C1 segment of cervical spinal cord (tissue), 14 donors: ENCODE data around the gene WNT4.

Experiments used
- DNase-seq, 14 donors: peaks; one replicate each; lab custom pipeline; 2025; lab: John Stamatoyannopoulos, UW

The WNT4 gene

DNA sequence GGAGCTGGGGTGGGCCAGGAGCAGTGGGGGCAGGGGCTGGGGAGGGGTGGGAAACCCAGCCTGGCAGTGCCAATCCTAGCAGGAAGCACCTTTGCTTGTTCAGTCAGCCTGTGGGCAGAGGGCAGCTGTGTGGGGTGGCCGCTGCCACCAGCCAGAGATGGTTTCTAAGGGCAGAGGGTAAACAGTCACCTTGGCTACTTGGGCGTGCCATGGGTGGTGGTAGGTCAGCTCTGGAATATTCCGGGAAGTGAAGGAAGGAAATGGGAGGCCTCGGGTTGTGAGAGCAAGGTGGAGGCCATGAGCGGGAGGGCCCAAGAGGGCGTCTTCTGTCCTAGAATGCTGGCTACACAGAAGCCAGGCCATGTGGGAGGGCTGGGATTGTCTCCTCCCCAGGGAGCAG, 20.7 kb upstream of the WNT4 start:
- DNase-seq = no peak

DNA sequence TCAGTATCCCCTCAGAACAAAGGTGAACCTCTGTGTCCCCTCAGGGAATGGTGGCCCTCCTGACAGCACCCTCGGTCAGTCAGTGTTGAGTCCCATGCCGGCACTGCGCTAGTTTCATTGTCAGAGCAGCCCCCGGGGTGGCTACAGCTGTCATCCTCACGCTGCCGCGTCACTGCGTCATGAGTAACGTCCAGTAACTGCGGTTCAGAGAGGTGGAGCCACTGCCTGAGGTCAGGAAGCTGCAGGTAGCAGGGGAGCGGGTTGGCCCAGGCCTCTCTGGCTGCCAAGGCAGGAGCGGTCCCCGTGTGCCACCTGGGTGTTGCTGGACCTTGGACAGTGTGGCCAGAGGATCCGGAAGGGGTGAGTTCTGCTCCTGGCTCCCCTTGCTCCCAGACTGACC, 20.2 kb upstream of the WNT4 start:
- DNase-seq = no peak

DNA sequence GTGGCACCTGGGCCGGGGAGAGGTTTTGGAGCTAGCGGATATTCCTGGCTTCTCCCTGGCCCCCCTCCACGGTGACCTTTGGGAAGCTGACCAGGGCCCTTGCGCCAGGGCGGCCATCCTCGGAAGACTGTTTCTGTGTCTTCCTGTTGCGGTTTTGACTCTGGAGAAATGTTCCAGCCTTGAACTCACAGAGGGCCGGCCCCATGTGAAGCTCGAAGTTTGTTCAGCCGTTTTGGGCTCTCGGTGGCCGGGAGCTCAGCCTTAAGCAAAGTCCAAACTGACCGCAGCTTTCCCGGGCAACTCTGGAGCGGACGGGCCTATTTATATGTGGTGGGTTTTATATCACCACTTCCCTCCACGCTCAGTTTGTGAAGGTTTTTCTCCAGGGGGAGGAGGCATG, 17.0 kb upstream of the WNT4 start:
- no peak for DNase-seq

DNA sequence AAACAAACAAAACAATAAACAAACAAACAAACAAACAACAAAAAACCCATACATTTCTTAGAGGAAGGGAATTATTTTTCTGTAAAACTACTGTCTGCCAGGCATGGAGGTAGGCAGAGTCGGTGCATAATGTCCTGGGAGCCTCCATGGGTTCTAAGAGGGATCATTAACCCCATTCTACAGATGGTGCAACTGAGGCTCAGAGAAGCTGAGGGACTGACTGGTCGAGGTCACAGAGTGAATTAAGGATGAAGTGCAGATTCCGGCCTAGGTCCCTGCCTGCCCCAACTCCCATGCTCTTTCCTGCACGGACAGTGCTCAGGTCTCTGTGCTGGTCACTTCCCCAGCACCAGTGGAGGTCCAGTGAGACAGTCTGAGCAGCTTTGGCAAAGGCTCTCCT, 15.8 kb upstream of the WNT4 start:
- no peak for DNase-seq

DNA sequence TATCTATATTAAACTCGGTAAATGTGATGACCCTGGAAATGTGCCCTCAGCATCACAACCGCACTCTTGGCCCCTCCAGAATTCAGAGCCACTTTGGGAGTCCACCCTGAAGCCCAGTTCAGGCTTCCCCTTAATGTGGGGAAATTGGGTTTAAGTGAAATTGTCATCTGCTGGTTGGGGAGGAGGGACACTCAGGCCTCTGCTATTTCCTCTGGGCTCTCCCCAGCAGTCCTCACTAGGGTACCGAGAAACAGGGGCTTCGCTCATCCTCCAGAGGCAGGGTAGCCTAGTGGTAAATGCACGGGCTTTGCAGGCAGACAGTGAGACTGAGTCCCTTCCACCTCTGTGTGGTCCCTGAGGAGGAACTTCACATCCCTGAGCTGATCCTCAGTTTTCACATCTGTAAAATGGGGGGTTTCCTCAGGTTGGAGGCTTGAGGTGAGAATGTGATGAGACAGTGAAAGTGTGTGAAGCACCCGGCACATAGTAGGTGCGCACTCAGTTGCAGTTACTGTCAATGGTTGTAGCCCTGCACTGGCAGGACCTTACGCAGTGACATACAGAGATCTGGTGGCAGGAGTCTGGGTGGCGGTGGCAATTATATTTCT, 14.6 kb upstream of the WNT4 start:
- no peak for DNase-seq

DNA sequence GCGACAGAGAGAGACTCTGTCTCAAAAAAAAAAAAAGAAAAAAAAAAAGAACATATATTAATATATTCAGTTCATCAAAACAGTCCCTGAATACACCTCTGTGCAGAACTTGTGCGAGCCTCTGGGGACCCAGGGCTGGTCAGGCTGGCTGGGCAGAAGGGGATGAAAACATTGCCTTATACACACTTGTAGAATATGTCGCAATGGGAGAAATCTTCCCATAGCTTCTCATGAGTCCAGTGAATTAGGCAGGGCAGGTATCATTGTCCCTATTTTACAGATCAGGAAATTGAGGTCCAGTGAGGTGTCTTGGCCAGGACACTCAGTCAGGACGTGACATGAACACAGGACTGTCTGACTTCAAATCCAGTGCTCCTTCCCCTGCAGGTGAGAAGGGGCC, 12.6 kb upstream of the WNT4 start:
- no peak for DNase-seq

DNA sequence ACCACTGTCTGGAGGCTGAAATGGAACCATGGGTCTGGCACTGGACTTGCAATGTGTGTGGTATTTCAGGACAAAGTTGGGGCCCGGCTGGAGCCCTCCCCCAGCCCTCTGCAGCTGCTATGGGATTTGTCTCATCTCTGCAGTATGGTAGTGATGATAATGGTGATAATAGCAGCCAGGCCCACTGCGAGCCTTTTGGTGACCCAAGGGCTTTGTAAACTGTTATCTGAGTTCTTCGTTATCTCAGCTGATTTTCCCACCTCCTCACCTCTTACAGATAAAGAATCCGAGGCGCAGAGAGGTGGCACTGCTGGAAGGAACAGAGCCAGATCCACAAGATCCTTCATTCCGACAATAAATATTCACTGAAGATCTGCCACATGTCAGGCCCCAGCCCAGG, 11.7 kb upstream of the WNT4 start:
- DNase-seq = no peak

DNA sequence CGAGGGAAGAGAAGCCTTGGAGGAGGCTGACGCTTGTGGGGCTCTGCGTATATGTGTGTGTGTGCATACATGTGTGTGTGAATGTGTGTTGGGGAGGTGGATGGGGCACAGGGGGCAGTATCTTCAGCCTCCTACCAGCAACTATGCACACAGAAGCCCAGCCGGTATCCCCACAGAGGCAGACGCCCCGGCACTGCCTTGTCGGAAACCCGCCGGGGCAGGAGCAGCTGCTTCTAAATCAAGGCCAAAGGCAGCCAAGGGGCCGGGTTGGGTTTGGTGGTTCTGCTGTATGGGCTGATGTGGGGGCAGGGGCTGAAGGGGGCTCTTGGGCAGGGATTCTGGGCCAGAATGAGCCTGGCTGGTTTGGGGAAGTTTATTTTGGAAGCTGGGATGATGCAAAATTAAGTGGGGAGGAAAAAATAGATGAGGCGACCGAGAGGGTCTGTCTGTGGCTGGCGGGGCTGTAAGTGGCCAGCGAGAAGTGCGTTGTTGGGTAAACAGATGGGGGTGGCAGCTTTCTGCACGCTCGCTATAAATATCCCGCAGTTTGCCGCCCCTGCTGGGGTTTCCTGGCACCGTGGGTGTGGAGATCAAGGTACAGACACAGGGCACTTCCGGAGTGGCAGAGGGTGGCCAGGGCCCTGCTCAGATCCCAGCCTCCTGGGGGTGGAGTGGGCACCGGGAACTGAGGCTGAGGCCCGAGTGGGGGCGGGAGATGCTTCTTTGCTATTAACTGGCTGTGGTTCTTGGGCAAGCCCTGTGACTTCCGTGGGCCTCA, 11.0 kb upstream of the WNT4 start:
- no peak for DNase-seq

DNA sequence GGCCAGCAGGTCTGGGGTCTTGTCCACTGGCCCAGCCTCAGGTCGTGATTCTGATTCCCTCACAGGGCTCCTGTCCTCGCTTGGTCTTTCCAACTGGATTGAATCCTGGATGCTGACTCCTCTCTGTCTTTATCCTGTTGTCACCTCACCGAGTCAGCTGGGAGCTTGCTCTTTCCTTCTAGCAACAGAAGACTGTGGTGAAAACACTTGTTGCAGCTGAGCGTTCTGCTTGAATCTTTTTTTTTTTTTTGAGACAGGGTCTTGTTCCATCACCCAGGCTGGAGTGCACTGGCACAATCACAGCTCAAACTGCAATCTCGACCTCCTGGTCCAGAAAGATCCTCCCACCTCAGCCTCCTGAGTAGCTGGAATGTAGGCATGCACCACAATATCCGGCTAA, 8.0 kb upstream of the WNT4 start:
- DNase-seq = no peak

DNA sequence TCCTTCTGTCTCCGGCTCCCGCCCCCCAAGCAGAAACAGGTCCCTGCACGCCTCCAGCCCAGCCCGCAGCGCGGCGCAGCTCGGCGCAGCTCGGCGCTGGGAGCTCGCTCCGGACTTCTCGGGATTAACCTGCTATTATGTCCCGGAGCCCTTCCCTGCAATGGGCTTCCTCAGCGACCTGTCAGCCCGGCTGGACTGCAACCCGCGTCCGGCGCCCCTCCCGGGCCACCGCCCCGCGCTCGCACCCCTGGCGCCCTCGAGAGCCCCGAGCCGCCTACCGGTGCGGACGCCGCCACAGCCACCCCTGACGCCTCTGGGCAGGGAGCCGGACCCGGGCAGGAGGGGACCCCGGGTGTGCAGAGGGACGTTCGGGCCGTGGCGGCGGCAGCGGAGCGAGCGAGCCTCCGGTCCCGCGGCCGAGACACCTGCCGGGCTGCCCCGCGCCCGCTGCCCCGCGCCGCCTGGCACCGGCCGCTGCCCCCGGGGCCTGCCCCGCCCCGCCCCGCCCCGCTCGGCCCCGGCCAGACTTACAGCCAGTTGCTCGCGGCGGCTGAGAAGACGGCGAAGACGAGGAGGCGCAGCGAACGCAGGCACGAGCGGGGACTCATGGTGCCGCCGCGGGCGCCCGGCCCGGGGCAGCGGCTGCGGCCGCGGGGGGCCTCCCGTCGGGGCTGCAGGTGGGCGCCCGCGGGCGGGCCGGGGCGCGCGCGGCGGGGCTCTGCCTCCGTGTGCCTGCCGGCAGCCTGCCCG, 407 bp downstream of the WNT4 start:
- DNase-seq = peak in 1 of 14 donors; percentile 17

DNA sequence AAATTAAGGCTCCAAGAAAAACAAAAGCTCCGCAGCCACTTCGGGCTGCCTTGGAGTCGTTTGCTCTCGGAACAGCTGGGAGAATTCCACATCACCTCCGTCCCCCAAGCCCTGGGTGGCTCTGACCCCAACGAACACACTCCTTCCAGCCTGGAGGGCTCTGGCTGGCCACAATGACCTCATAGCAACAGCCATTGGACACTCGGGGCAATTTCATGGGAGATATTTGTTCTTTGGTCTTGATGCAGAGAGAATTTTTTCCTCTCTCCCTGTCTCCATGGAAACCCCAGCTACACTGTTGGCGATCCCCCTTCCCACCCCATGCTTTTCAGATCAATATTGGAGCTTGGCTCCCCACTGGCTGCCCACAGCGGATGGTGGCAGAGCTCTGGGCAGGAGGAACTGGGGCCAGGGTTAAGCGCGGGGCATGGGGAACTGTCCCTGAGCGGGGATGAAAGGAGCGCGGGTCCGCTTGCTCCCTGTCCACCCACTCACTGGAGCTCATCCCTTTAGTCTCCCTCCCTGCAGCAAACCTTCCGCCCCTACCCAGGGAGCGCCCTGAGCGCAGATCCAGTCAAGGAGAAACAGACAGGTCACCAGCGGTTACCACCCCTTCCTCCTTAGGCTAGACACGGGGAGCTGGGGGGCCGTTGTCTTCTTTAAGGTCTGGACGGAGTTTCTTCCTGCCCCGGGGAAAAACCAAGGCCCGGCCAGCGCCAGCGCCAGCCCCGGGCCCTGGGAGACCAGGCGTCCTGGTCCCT, 1.2 kb downstream of the WNT4 start:
- peak in 1 of 14 donors; percentile 35 for DNase-seq

DNA sequence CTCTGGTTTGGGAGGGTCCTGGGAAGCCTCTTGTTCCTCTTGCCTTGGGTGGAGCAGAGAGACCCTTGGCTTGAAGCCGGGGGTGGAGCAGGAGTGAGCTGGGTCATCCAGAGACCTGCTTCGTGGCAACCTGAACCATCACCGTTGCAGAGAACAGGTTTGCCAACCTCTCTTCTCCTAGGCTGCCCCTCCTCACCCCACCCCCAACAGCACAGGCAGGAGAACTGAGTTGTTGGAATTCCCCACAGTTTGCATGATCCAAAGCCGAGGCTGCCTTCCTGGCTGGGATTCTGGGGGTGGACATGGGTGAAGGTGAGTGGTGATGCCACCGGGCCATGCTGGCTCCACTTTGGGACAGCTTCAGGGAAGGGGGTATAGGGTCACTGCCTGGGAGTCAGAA, 2.2 kb downstream of the WNT4 start:
- DNase-seq = no peak

DNA sequence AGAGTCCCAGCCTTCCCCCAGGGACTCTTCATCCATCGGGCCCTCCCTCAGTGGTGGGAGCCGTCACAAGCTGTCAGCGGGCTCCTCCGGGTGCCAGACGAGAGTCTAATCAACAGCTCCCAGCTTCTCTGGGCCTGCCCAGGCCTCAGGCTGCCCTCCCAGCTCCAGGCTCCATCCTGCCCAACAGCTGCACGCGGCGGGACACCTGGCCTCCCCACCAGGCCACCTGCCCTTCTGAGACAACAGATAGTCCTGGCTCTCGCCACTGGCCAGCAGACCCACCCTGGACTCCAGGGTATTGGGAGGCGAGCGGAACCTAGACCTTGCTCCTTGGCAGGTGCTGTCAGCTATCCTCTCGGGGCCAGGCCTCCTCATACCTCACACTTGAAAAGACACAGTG, 3.1 kb downstream of the WNT4 start:
- DNase-seq = no peak

DNA sequence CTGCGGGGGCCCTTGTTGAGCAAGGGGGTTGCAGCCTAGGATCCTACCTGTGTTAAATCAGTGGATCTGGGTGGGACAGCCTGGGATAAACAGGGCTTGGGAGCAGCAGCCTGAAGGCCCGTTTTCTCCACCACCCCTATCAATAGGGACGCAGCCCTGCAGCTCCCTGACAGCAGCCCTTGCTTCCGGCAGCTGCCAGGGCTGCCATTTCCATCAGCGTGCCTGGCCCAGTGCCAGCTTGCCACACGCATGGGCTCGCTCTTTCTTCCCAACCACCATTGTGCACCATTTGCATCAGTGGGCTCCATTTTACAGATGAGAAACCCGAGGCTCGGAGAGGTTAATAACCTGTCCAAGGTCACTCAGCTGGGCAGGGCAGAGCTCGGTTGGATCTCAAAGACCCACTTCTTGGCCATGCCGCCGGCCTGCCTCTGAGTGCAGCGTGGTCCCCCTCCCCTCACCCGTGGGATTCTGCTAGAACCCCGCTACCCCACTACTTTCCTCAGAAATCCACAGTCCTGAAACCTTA, 3.8 kb downstream of the WNT4 start:
- no peak for DNase-seq

DNA sequence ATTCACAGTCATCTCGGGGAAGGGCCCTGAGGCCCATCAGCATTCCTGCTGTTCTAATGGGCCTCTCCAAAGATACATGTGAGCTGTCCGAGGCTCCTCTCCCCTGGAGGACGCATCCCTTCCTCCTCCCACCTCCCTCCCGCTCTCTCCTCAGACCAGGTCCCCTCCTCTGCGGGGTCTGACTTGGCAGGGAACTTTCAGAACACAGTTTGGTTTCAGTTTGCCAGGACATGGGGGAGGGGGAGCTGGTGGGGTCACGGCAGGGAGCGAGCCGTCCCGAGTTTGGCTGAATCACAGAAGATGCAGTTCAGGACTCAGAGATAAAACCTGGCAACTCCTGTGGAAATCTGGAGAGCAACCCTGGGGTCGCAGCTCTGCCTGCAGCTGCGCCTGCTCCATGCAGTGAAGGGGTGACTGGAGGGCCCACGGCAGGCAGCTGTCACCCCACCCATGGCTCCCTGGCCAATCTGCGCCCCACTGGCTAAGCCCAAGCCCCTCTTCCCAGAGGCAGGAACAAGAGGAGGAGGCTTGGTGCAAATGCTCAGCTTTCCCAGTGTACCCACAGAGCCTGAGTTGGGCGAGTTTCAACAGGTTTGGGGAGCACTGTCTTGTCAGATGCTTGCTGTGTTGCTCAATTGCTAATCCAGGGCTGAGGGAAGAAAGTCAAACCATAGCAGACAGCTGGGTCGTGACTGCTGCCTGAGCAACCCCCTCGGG, 5.7 kb downstream of the WNT4 start:
- DNase-seq = no peak

DNA sequence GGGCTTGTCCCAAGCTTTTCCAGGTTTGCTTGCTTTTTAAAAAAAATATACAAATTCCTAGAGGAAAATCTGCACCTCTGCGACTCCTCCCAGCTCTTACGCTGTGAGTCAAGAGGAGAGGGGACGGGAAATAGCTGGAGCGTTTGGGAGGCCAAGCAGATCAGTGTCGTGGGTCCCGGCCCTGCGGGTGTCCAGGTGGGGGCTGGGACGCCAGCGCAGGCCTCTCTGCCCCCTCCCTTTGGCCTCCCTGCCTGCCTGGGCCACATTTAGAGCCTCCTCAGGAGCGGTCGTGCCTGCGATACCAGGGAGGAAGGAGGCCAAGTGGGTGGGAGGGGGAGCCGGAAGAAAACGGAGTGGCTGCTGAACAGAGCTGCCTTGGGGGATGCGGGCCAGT, 9.0 kb downstream of the WNT4 start:
- DNase-seq = no peak

DNA sequence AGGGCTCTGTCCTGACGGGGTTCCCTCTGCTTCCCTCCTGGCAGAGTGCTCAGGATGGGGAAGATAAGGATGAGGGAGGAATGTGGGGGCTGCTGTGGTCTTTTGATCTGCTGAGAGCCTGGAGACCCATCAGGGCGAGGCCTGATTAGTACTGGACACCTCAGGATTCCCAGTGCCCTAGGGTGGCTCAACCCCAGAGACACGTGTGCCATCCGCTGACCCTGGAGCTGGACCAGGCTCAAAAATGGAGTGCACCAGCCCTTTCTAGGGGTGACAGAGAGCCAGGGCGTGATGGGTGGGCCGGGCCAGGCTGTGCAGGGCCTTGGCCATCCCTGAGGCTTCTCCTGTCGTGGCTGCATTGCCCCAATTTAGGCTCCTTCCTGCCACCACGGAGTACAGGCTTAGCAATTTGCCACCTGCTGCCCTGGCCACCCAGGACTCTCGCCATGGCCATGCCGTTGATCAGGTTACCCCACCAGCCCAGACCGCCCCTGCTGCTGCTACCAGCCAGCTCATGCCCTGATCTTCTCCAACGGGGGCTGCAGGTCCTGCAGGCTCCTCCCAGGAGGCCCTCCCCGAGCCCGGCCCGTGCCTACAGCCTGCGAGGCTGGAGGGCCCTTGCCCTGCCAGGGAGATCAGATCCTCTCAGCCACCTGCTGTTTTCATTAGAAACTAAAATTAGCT, 9.5 kb downstream of the WNT4 start:
- no peak for DNase-seq

DNA sequence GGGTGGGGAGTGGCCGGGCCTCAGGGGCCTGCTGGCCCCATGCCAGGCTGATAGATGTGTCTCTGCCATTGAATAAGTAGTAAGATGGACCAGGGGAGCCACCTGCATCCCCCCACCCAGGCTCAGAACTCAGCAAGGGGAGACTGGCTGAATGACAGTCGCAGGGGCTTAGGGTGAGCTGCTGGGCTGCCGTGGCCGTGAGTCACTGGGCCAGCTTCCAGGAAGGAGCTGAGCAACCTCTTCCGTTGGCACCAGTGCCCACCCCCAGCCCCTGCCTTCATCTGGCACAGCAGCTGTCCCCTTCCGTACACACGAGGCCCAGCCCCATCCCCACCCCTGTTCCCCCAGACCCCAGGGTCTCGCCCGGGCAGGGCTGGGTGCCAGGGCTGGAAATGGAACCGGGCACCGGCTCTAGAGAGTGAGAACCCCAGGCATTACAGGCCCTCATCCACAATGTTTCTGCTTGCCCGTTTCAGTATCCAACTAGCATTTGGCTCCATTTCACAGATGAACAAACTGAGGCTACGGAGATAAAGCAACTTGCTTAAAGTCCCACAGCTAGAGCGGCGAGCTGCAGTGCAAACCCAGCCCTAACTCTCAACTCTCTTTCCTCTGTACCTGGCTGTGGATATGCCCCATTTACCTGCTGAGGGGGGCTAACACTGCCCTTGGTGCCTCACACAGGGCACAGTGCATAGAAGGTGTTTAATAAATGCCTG, 10.2 kb downstream of the WNT4 start:
- peak in 1 of 14 donors; percentile 41 for DNase-seq

DNA sequence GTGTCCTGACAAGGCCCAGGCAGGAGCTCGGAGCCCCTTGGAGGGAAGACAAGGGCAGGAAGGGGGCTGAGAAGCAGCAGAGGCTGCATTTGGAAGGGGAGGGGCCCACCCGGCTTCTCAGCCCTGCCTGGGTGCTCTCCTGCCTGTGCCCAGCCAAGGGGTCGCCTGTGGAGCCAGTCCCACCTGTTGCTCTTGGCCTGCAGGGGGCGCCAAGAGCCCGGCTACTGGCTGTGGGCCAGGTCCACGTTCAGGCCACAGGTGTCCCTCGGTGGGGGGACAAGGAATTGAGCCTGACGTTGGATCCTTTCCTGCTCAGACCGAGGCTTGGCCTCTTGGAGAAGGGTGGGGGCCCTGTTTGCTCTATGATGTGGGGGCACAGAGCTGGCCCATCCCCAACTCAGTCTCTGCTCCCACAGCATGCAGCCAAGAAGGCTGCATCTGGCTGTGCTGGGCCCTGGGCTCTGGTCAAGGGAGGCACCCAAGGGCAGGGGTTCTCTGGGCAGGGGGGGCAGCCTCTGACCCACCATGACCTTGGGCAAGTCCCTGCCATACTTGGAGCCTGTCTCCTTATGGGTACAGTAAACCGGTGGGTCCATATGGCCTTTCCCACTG, 10.9 kb downstream of the WNT4 start:
- no peak for DNase-seq

DNA sequence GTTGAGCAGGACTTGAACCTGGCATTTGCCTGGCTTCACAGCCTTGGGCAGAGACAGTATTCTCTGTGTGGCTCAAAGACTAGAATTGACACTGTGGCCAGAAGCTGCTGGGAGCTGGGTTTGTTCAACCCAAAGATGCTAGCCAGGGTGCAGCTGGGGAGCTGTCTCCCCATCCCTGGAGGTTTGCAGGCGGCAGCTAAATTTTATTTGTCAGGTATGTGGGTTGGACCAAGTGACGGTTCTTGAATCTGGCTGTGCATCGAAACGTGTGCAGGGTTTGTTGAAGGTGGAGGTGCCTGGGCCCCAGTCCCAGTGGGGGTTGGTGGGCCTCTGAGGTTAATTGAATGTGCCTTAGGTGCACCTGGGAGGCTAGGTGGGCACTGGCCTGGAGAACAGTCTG, 11.8 kb downstream of the WNT4 start:
- no peak for DNase-seq
